IPS DF 4.7 (cell line): ENCODE measurements around the gene LMO7.

ENCODE experiments used
- DNase-seq: peaks from one replicate; pipeline ENCODE4 v3.0.0-alpha.2; 2013; ENCODE audit warnings: low spot score; ENCODE audit errors: extremely low read depth

Gene LMO7

GRCh38 chr13:75635828-75636435 lies at the start of gene LMO7:
Gene LMO7 (plus strand): TSS chr13:75636330. CDS start chr13:75636658, 328 bp downstream.
- no peak for DNase-seq

GRCh38 chr13:75587679-75588078 lies 48.5 kb upstream of the LMO7 start:
- DNase-seq: peak; percentile 44

GRCh38 chr13:75596657-75597182 lies 39.4 kb upstream of the LMO7 start:
- no peak for DNase-seq

DNA sequence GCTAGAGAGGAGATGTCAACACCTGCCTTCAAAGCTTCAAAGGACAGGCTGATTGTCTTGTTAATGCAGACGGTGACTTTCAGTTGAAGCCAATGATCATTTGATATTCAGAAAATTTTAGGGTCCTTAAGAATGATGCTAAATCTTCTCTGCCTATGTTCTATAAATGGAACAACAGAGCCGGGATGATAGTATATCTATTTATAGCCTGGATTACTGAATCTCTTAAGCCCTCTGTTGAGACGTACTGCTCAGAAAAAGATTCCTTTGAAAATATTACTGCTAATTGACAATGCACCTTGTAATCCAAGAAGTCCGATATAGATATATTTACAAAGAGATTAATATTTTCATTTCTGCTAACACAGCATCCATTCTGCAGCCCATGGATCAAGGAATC lies 35.8 kb upstream of the LMO7 start:
- DNase-seq: no peak

GRCh38 chr13:75603038-75603437 lies 33.1 kb upstream of the LMO7 start:
- no peak for DNase-seq

GRCh38 chr13:75607447-75607846 lies 28.7 kb upstream of the LMO7 start:
- DNase-seq: no peak

- DNase-seq: no peak
These were observed 25.7 kb upstream of the LMO7 start for GRCh38 chr13:75610466-75610865.

GRCh38 chr13:75612354-75612753 lies 23.8 kb upstream of the LMO7 start:
- no peak for DNase-seq

DNA sequence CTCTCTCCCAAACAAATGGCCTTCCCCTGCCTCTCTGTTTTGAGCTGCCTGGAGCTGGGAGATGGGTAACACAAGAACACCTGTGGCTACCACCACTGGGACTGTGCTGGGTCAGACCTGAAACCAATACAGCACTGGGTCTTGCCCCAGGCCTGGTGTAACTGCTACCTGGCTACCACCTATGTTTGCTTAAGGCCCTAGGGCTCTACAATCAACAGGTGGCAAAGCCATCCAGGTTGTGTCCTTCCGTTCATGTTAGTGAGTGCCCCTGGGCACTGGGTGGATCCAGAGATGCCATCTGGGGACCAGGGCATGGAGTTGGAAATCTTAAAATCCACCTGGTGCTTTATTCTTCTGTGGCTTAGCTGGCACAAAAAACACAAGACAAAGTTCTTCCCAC lies 18.9 kb upstream of the LMO7 start:
- no peak for DNase-seq

DNA sequence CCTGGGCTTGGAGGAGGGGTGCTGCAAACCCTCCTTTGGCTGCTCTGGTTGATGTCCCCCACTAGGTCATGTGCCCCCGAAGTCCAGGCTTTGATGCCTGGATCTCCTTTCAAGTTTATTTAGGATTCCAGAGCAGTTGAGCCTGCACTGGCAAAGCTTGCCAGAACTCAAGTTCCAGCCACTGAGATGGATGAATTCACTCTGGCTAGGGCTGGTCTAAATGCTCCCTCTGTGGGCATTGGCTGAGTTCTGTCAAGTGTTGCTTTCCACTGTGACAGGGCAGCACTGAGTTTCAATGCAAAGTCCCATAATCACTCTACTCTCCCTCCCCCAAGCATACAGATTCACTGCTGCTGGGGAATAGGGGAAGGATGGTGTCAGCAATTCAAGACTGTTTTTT lies 17.8 kb upstream of the LMO7 start:
- no peak for DNase-seq

DNA sequence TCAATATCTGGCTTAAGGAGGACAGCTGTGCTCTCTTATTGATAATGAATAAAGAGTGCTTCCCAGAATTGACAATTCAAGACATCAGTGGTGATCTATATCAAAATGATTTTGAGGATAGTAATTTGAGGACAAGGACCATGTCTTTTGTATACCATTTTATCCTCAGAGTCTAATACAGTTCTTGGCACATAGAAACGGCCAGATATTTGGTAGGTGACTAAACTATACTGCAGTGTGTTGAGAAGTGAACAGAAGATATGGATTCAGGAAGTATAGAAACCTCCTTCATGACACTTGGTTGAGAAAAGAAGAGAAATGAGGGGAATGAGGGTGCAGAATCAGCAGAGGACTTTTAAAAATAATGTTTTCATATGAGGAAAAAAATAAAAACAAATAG lies 16.1 kb upstream of the LMO7 start:
- no peak for DNase-seq

- DNase-seq: no peak
These were observed 15.0 kb upstream of the LMO7 start for GRCh38 chr13:75621147-75621546.

DNA sequence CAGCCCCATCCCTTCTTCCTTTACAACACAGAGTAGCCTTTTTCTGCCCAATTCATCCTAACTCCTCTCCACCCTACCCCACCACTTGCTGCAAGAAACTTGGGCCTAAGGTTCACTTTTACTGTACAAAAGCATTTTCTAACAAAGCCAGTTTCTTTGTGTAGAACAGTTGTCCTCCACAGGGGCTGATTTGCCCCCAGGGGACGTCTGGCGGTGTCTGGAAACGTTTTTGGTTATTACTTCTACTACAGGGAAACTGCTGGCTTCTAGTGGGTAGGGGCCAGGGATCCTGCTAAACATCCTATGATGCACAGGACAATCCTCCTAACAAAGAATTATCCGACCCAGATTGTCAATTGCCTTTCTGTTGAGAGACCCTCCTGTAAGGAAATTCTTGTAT lies 7.3 kb upstream of the LMO7 start:
- DNase-seq: no peak

- no peak for DNase-seq
These were observed 2.8 kb upstream of the LMO7 start for GRCh38 chr13:75633285-75633684.

DNA sequence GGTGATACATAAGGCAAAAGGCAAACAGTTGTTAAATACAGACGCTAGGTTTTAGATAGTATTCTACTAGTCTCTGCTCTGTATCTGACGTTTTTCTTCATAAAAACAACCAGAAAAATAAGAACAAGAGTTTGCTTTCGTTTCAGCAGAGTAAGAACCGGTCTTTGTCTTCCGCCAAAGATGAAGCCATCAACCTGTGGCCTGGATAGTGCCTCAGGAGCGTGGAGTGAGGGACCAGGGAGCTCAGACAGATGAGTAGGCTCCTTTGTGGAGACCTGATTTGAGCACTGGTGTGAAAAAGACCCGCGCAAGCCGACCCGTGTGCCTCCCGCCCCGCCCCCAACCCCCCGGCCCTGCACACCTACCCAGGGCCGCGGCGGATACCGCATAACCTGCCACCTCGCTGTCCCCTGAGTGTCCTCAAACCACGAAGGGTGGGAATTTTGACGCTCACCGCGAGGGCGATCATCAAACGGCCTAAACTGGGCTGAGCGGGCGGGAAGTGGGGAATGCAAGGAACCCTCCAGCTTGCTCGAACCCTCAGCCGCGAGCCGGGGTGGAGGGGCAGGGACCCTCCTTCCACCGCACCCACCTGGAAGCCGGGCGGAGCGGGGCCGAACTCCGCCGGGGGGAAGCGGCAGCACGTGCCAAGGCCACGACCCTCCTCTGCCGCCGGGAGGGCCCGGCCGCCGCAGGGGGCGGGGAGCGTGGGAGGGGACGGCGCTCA lies 866 bp upstream of the LMO7 start:
- no peak for DNase-seq

DNA sequence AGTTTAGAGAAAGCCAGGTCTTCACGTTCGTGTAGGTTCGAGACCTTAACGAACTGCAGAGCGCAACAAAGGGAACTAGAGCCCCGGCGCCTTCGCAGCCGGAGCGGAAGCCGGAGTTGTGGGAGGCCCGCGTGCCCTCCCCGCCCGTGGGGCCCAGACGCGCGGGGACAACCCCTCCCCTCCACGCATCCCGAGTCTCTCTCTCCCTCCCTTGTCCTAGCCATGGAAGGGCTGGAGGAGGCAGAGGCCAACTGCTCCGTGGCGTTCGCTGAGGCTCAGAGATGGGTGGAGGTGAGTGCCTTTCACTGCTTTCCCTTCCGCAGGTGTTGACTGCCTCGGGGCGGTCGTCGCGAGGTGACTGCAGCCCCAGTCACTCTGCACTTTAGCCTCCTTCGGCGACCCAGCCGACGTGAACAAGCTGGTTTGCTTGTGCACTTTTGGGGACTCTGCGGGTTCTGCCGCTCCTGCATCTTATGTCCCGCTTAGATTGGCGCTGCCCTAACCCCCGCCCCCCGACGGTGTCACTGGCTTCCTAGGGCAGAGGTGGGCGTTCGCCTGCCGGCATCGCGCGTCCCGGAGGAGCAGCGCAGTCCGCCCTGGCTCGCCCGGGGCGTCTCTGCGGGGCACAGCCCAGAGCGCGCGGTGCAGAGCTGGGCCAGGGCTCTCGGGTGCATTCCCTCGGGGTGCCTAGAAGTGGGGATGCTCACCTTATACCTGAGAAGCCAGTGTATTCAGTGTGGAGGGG lies 478 bp downstream of the LMO7 start:
- no peak for DNase-seq

DNA sequence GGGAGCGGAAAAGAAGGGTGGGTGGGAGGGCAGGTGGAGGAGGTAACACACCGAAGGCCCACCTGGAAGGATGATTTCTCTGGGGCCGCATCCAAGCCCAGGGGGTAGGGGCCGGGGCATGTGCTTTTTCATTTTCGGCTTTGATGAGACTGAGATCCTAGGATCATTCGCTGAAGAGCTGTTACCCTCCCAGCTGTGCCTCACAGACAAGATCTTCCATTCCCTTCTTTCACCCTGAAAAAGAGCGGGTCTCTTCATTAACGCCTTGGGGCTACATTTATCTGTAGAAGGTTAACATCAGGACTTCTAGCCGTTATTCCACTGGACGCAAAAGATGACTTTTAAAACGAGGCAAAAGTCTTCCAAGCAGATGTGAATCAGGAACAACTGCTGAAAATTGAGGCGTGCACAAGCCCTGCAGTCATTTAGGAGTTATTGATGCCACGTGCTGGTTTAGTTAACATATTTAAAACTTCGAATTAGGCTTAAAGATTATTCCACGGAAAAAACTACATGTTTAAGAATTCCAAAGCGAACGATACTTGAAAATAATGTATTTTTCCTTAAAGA lies 1.1 kb downstream of the LMO7 start:
- no peak for DNase-seq

DNA sequence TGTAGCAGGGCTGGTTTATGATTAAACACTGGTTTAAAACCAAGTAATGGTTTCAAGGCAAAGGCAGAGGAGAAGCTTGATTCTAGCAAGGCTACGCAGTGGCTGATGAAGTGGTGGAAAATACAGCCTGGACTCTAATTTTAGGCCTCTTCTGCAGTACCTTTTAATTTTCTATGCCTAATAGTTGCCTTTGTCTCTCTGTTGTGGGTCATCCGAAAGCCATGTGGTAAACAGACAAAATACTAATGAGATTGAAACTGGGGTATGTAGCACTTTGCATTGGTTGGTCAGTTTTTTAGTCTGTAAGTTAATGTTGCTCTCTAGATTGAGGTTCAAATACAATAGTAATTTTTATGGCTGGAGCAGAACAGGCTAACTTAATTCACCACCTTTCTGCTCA lies 3.3 kb downstream of the LMO7 start:
- DNase-seq: no peak

DNA sequence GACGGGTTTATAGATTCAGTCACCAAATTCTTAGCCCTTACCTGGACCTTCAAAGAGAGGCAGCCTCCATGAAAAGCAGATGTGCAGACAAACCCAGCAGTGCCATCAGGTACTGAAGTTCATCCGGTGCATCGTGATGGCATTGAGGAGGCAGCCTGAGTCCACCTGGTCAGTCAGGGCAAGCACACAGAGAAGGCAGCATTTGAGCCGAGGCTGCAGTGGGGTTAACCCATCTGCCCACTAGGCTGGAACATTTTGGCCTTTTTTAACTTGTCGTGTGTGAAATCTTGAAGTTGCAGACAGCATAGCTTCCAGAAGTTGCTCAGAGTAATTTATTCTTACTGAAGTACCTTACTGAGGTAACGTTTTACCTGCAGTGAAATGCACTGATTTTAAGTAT lies 4.9 kb downstream of the LMO7 start:
- DNase-seq: no peak

GRCh38 chr13:75643182-75643581 lies 7.1 kb downstream of the LMO7 start:
- DNase-seq: no peak

GRCh38 chr13:75643693-75644092 lies 7.6 kb downstream of the LMO7 start:
- DNase-seq: no peak

GRCh38 chr13:75645141-75645540 lies 9.0 kb downstream of the LMO7 start:
- DNase-seq: no peak
